NOMO-1 (cell line): Measurements from ENCODE around the gene CABLES1.

ENCODE experiments used
- DNase-seq, 2 experiments: peaks; one replicate each; lab custom pipeline; 2025; ENCODE audit not compliant: unreplicated experiment in 2 of 2; lab: John Stamatoyannopoulos, UW

The CABLES1 gene

DNA sequence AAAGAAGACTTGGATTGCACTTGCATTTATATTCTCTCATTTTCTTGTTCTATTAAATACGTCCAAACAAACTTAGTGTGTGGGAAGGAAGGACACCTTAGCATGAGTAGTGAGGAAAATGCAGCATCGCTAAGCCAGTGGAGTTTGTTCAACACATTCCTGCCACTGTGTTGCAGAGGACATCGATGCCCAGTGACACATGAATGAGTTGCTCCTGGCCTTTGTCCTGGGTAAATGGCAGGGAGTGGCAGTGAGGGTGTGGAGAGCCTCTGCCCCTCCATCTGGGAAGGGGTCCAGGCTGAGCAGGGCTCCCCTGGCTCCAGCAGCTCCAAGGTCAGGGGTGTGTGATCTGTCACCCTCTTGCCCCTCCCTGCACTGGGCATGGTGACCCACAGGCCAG, 75.9 kb downstream of the CABLES1 start:
- DNase-seq: no peak

GRCh38 chr18:23212161-23212560, 76.9 kb downstream of the CABLES1 start:
- no peak for DNase-seq

GRCh38 chr18:23213200-23213599, 77.9 kb downstream of the CABLES1 start:
- peak in 1 of 2 experiments; percentile 10 for DNase-seq

DNA sequence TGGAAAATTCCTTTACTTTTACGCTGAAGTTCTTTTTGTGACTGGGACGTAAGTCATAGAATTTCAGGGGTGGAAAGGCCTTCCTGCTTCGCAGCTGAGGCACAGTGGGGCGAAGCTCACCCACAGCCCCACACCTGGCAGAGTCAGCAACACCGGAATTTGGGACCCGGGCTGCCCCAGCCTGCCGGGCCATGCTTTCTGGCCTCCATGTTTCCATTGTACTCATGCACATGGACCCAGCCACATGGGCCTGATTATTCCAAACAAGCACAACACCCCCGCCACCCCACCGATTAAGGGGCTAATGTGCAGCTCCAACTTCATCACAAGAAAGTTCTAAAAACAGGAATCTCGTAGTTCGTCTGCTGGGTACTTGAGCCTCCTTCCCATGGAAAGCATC, 82.5 kb downstream of the CABLES1 start:
- no peak for DNase-seq

GRCh38 chr18:23220355-23220754, 85.1 kb downstream of the CABLES1 start:
- DNase-seq: no peak

DNA sequence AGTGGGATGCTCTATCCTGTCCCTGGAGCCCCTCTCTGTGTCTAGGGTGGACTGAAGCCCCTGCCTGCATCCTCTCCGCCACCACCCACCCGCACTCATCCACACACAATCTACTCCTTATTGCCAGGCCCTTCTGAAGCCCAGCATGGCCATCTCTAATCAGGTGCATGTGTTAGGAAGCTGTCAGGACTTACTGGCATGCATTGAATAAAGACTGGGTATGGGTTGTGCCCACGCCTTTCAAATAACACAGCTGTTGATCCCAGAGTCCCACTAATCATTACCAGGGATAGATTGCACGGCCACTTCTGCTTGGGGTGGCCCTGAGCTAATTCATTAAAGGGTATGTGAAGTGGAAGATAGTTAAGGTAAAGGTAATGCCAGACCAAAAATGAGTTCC, 88.4 kb downstream of the CABLES1 start:
- no peak for DNase-seq

- no peak for DNase-seq
These were observed 90.2 kb downstream of the CABLES1 start for GRCh38 chr18:23225503-23225902.

GRCh38 chr18:23226391-23226790, 91.1 kb downstream of the CABLES1 start:
- DNase-seq: no peak

- DNase-seq: no peak
These were observed 91.8 kb downstream of the CABLES1 start for GRCh38 chr18:23226930-23227725.

GRCh38 chr18:23227726-23228070, 92.4 kb downstream of the CABLES1 start:
- DNase-seq: no peak

DNA sequence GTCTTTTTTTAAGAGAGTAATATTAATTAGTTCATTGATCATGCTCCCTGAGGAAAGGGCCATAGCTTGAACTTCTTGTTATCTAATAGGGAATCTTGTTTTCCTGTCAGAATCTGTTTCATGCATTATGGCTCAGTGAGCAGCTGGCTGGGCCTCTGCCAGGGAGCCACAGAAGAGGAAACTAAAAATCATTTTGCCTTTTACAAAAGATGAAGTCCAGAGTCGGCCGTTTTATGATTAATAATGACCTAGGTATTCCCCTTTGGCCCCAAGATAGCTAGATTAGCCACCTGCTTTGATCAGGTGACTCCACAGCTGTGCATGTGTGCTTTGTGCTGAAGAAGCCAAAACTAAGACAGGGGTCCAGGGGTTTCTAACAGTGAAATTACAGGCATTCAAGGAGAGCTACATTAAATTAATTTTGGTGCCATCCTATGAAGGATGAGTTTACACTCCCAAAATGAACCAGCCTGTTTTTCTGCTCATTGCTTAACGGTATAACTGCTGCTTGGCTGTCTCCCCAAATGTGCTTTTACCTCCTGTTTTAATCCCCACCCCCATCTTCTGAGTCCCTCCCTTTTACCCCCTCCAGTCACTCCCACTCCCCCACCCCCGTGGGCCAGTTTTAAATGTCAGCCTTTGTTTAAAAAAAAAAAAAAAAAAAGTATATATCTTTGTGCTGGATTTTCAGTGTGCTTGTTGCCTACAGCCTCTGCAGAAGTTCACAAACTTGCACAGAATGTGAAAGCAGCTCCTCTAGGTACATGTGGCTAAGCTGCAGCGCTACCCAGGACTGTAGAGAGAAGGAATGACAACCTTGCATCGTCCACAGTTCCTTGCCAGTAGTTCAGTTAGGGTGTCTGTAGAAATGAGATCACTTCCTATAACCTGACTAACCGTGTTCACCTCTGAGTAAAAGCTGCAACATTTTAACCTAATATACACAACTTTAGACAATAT, 93.1 kb downstream of the CABLES1 start:
- DNase-seq: no peak

- no peak for DNase-seq
These were observed 94.2 kb downstream of the CABLES1 start for GRCh38 chr18:23229472-23229871.

- DNase-seq: no peak
These were observed 95.4 kb downstream of the CABLES1 start for GRCh38 chr18:23230686-23231085.

GRCh38 chr18:23231340-23232021, 96.2 kb downstream of the CABLES1 start:
- DNase-seq: peak; percentile 97 to 99

DNA sequence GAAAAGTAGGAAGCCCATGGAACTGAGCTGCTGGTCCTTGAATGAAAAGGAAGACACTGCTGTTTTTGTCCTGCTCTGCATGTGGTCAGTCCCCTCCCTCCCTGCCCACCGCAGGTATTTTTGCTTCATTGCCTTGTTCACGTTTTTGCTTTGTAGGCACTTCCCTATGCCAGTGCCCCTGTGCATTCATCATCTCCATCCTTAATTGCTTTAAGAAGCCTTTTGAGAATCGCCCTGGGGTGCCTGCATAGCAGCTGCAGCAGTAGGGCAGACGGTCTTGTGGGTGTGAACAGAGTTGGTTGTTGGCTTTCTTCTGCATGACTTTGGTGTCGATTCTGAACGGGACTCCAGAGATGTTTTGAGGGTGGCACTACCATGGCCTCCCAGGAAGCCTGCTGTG, 97.0 kb downstream of the CABLES1 start:
- DNase-seq: no peak

GRCh38 chr18:23234619-23235018, 99.3 kb downstream of the CABLES1 start:
- no peak for DNase-seq

- no peak for DNase-seq
These were observed 100.1 kb downstream of the CABLES1 start for GRCh38 chr18:23235336-23235735.

GRCh38 chr18:23235860-23236259, 100.6 kb downstream of the CABLES1 start:
- no peak for DNase-seq

DNA sequence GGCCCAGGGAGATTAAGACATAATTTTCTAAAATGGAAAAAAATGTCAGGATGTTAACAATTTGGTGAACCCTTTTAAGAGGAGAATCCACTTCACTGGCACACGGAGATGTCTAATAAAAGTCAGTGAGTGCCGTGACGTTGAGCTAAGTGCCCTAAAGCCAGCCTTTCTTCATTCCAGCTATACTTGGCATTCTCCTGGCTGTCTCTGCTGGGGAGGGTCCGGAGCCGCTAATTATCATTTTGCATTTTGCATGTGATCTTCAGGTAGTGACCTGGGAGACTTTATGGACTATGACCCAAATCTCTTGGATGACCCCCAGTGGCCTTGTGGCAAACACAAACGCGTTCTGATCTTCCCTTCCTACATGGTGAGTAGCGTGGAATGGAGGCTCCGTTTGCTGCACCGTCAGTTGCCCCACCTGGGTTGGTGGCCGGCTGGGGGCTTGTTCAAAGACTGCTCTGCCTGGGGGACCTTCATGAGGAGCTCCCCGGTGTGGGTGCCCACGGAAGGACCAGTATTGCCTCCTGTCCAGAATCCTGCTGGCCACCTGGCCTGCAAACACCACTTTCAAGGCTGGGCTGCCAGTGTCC, 101.7 kb downstream of the CABLES1 start:
- DNase-seq: no peak

DNA sequence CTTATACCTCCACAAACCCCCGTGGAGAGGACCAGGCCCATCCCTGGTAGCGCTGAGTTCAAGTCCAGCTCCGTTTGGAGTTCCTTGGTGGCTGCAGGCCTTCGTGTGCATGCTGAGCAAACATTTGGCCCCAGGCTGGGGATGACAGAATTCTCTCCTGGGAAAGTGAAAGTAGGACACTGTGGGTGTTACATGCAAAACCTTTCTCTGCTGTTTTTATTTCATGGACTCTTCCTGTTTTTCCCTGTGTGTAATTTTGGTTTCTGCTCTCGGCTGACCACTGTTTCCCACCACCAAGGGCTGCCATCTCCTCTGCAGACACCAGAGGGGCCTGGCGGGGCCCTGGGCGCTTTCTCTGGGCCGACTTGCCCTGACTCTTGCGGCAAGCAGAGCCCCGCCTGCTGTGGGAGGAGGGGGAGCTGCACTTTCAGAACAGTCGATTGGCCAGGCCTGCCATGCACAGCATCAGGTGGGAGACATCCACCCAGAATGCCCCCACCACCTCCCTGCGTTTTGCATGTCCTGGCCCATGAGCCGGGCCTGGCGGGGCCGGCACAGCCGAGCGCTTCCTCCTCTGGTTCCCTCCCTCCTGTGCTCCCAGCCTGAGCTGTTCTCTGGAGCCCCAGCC, 102.4 kb downstream of the CABLES1 start:
- peak; percentile 28 to 31 for DNase-seq
